SJSA1 (cell line): Measurements from ENCODE around the gene TLR5. TPM values are rescaled to one million over a fixed set of nuclear protein-coding genes. Genes with fewer than 3 reads are reported as not detected.

ENCODE experiments used
- DNase-seq, 2 experiments: peaks; one replicate each; pipeline ENCODE4 v3.0.0-alpha.2; 2015 to 2020; ENCODE audit warnings: low spot score in 2 of 2, low read depth in 1 of 2
- H3K27ac ChIP-seq: fragments of 250-450 bp; sonication (Bioruptor Pico); 2 replicates; pipeline ENCODE4 v1.5.1; 2020; ENCODE audit warnings: mild to moderate bottlenecking, moderate library complexity
- H3K27me3 ChIP-seq: fragments of 250-450 bp; sonication (Bioruptor Pico); replicated peaks from 2 replicates; pipeline ENCODE4 v1.5.1; 2020; ENCODE audit warnings: mild to moderate bottlenecking, moderate library complexity
- H3K36me3 ChIP-seq: fragments of 250-450 bp; sonication (Bioruptor Pico); 2 replicates; pipeline ENCODE4 v1.5.1; 2020; ENCODE audit warnings: mild to moderate bottlenecking
- H3K4me1 ChIP-seq: fragments of 250-450 bp; sonication (Bioruptor Pico); replicated peaks from 2 replicates; pipeline ENCODE4 v1.6.1; 2021; ENCODE audit warnings: mild to moderate bottlenecking
- H3K4me3 ChIP-seq: fragments of 250-450 bp; sonication (Bioruptor Pico); 2 replicates; pipeline ENCODE4 v1.5.1; 2020; ENCODE audit warnings: mild to moderate bottlenecking
- H3K9me3 ChIP-seq: fragments of 250-450 bp; sonication (Bioruptor Pico); replicated peaks from 2 replicates; pipeline ENCODE4 v1.5.1; 2020; ENCODE audit warnings: mild to moderate bottlenecking
- total RNA-seq: library from RNA; depleted of rRNA; stranded (reverse); fragments of >200 nt; shearing (Covaris generic); gene quantifications from 2 replicates; pipeline ENCODE4 v1.2.3, GENCODE V29; 2014

Gene TLR5
- total RNA-seq, 1 experiment from 2014 or later, result 2.4 TPM

DNA sequence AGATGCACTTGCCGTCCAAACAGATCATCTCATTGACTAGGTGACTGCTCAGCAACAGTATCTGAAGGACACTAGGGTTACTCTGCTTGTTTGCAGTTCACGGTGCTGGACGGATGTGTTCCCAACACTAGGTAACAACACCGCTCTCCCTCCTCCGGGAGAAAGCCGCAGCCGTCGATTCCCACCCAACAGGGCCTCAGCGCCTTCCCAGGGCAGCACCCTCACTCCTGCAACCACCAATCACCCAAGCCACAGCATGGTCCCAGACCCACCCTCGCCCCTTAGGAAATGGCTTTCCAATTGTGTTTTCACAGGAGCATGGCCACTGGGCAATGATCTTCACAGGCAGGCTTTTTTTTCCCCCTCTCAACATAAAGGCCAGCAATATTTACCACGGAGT, 779 bp downstream of the TLR5 start:
- no peak for DNase-seq
- H3K27ac ChIP-seq, result no peak overlapping the region
- H3K4me1 ChIP-seq, result peaks cover 41% of the 10 kb centered on the region
- no peaks in the 10 kb centered on the region for H3K9me3 ChIP-seq
- no peaks in the 10 kb centered on the region for H3K36me3 ChIP-seq
- no peaks in the 10 kb centered on the region for H3K27me3 ChIP-seq
- H3K4me3 ChIP-seq, result peak overlapping the region; percentile 64

DNA sequence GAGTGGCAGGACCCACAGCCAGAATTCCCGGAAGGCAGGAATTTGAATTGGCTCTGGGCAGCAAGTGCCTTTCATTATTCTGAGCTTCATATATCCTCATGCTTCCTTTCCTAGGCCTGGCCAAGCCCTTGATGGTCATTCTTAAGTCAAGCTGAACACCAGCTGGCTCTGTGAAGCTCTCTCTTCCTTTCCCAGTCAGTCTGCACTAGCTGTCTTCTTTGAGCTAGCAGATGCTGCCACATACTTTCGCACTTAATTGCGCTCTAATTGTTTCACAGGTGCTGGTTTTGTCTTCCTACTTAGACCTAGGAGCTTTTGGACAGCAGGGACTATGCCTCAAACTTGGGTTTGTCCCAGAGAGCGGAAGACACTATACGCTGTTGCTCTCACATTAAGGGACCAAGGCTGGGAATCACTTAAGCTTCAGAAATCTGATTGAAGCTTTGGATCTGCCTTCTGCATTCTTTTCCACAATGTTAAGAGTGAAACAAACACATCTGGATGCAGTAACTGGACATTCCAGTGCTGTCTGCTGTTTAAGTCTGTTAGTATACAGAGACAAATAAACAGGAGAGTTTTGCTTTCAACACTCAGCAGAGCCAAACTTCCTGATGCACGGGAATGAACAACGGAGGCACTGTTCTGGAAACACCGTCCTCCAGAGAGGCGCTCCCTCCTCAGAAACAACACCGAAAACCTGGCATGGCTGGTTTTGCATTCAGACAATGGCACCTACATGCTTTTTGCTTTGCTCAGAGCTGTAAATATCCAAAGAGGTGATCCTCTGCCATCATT, 2.2 kb downstream of the TLR5 start:
- H3K27ac ChIP-seq, result 0 out of 2 replicates have a peak overlapping the region, but pooled peaks have one; percentile 0
- no peaks in the 10 kb centered on the region for H3K36me3 ChIP-seq
- no peaks in the 10 kb centered on the region for H3K9me3 ChIP-seq
- H3K4me3 ChIP-seq, result no peak overlapping the region
- H3K4me1 ChIP-seq, result peaks cover 41% of the 10 kb centered on the region
- no peaks in the 10 kb centered on the region for H3K27me3 ChIP-seq
- DNase-seq, result peak in 1 of 2 experiments; percentile 63

DNA sequence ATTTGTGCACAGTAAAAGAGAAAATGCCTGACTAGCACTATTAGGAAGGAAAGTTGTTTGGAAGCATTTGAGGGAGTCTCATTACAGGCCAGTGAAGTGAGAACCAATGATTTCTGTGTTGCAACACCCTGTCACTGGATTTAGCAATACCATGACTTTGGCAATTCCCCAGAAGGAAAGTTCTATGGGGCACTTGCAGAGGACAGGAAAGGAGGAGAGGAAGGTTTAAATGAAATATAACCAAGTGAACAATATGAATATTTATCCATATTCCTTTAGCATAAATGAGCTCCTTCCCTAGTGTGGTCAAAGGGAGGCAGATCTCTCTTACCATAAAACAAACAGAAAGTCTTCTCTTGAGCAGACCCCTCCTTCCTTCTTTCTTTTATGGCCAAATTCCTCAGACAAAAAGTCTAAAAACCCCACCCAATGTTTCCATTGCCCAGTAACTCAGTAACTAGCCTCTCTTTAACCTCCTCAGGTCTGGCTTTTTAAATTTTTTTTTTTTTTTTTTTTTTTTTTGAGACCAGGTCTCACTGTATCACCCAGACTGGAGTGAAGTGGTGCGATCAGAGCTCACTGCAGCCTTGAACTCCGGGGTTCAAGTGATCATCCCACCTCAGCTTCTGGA, 5.5 kb downstream of the TLR5 start:
- H3K27me3 ChIP-seq, result no peaks in the 10 kb centered on the region
- no peaks in the 10 kb centered on the region for H3K36me3 ChIP-seq
- H3K4me3 ChIP-seq, result no peak overlapping the region
- no peak overlapping the region for H3K27ac ChIP-seq
- DNase-seq, result no peak
- no peaks in the 10 kb centered on the region for H3K9me3 ChIP-seq
- peaks cover 36% of the 10 kb centered on the region for H3K4me1 ChIP-seq

DNA sequence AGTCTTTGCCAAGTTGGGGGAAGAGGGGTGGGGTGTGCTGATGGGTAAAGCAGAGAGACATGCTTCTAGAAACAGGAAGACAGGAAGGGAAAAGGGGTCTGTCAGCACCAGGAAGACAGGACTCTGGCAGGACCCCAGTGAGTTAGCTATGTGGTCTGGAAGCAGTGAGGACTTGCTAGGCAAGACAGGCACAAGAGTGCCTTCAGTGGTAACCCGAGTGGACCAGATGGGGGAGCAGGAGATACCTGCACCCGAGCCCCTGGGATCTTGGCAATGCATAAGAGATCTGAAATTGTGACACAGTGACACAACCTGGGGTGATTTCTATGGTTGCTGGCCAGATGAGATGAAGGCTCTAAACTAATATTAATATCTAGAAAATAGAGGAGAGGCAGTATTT, 7.0 kb downstream of the TLR5 start:
- no peak overlapping the region for H3K27ac ChIP-seq
- peaks cover 23% of the 10 kb centered on the region for H3K4me1 ChIP-seq
- no peak for DNase-seq
- no peak overlapping the region for H3K4me3 ChIP-seq
- no peaks in the 10 kb centered on the region for H3K36me3 ChIP-seq
- H3K9me3 ChIP-seq, result no peaks in the 10 kb centered on the region
- no peaks in the 10 kb centered on the region for H3K27me3 ChIP-seq

DNA sequence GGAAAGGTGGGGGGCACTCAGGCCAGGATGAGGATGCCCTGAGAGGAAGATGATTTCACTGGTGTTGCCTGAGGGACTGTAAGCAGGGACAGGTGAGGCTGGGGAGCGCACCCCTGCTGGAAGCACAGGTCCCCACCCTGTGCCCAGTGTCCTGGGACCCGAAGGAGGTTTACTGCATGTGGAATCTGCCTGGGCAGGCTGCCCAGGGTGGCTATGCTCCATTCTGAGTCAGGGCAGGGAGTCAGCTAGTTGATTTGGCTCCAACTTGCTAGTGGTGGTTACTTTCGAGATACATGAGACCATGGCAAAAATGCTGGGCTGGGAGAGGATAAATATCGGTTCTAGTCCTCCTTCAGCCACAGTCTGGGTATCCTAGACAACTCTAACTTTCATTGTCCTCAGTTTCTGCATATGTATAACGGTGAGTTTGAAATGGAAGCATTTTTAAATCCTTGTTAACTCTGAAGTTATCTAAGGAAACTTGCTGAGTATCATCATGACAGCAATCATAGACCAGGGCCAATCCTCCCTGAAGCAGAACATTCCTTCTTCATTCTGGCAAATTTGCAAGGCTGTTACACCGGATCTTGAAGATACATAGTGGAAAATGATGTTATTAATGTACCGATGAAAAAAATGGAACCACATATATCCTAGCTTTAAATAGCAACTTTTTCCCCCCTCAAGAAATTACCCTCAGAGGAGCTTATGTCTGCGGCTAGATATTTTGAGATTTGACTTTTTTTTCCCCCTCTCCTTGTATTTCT, 7.7 kb downstream of the TLR5 start:
- Histone ChIP-seq H3K36me3 (no peaks in the 10 kb centered on the region), H3K27ac (no peak overlapping the region), H3K27me3 (no peaks in the 10 kb centered on the region), H3K4me1 (peaks cover 16% of the 10 kb centered on the region), H3K9me3 (no peaks in the 10 kb centered on the region), H3K4me3 (no peak overlapping the region)
- no peak for DNase-seq

DNA sequence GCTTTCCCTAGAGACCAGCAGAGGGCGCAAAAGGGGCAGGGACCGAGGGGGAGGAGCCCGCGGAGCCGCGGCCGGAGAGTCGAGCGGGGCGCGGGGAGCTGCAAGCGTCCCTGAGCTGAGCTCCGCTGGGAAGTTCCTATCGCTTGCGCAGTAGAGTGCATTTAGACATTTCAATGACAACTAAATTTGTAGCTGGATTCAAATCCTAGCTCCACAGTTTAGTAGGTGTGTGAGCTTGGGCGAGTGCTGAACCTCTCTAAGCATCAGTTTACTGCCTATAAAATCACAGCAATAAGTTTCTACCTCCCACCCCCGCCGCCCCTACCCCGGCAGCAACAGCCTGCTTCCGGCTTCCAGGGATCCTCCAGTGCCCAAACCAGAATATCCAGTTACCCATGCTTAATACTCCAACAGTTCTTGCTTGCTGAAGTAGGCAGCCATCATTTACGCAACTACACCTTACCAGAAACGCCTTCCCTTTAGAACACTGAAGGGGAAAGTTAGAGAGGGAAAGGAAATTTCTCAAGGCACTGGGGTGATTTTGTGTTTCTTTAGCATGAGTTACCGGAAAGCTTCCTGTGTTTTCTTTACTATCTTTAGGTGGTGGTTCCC, 9.1 kb downstream of the TLR5 start:
- H3K4me3 ChIP-seq, result no peak overlapping the region
- peak; percentile 71 to 82 for DNase-seq
- H3K27me3 ChIP-seq, result no peaks in the 10 kb centered on the region
- H3K4me1 ChIP-seq, result peaks cover 12% of the 10 kb centered on the region; the same call in 1 of the 2 replicates
- H3K27ac ChIP-seq, result no peak overlapping the region
- H3K9me3 ChIP-seq, result no peaks in the 10 kb centered on the region
- no peaks in the 10 kb centered on the region for H3K36me3 ChIP-seq

DNA sequence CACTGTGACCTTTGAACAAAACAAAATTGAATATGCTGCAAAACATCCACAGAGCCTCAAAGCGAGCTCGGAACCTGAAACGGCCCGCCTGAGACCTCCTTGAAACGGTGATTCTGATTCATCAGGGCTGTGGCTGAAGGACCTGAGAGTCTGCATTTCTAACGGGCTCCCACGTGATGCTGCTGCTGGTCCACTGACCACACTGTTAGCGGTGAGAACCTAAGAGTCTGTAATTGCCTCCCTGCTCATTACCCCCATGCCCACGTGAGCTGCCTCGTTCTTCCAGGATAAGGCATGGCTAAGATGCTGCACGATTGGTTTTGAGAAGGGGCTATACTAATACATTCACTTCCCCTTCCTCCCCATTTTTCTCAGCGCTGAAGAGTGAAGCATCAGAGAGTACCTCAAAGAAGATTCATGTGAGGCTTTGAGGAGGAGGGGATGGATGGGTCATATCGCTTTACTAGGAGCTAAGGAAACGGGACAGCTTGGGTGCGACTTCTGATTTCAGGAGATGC, 9.7 kb downstream of the TLR5 start:
- Histone ChIP-seq H3K27me3 (no peaks in the 10 kb centered on the region), H3K36me3 (no peaks in the 10 kb centered on the region), H3K4me3 (no peak overlapping the region), H3K27ac (no peak overlapping the region), H3K4me1 (peaks cover 12% of the 10 kb centered on the region; the same call in 1 of the 2 replicates), H3K9me3 (no peaks in the 10 kb centered on the region)
- DNase-seq, result no peak

DNA sequence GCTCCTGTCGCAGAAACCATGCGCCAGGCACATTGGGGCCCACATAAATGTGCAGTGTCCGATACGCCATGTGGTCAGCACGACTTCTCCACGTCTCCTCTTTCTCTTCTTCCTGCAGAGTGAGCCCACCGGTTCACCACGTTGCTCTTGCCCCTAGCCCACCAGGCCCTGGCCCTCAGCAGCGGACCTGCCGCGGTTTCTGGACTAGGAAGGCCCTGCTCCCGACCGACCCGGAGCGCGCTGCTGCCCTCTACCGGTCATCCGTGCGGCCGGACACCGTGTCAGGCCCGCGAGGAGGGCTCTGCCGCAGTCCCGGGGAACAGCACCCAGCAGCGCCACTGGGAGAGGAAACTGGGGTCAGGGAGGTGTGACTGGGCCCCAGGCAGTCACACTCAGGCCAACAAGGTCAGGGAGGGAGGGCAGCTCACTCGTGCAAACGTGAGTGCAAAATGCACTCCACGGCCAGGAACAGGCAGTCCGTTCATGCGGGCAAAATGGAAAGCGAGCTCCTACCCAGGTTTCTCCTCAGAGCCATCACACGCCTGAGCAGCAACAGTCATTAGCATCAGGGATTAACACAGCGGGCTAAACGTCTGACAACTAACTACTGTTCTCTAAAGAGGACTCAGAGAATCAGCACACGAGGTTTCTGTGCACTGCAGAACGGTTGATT, 13.7 kb downstream of the TLR5 start:
- DNase-seq, result peak; percentile 31 to 59
- Histone ChIP-seq H3K27ac (no peak overlapping the region), H3K4me1 (peaks cover 4% of the 10 kb centered on the region; the same call in 1 of the 2 replicates), H3K27me3 (no peaks in the 10 kb centered on the region), H3K9me3 (no peaks in the 10 kb centered on the region), H3K36me3 (no peaks in the 10 kb centered on the region), H3K4me3 (no peak overlapping the region)

DNA sequence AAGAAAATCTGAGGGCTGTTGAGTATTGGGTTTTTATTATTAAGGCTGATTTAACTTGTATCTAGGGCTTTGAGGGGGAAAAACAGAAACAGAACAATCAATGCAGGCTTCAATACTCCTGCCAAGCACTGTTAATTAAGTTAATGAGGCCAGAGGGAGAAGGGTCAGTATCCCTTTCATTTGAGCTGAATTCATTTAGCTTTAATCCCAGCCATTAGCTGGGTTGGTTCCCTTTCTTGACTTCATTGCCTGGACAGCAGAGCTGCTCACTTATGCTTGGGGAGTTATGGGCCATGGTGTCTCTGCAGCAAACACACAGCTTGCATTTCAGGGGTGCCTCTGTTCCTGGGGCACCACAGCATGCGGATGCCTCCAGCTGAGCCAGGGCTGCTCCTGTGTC, 16.3 kb downstream of the TLR5 start:
- Histone ChIP-seq H3K9me3 (no peaks in the 10 kb centered on the region), H3K4me1 (no peaks in the 10 kb centered on the region; the same call in none of the 2 replicates), H3K36me3 (no peaks in the 10 kb centered on the region), H3K27me3 (no peaks in the 10 kb centered on the region), H3K27ac (no peak overlapping the region), H3K4me3 (no peak overlapping the region)
- no peak for DNase-seq

DNA sequence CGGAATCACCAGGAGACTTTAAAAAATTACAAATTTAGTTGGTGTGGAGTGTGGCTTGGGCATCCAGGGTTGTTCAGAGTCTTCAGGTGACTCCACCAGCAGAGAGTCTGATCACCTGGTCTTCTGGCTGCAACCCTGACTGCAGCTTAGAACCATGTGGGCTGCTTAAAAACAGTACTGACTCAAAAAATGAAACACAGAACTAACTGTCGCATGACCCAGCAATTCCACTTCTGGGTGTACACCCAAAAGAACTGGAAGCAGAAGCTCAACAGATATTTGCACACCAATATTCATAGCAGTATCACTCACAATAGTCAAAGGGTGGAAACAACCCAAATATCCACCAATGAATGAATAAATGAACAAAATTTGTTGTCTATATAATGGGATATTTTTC, 17.3 kb downstream of the TLR5 start:
- no peak for DNase-seq
- Histone ChIP-seq H3K36me3 (no peaks in the 10 kb centered on the region), H3K27ac (no peak overlapping the region), H3K9me3 (no peaks in the 10 kb centered on the region), H3K4me1 (no peaks in the 10 kb centered on the region; the same call in none of the 2 replicates), H3K4me3 (no peak overlapping the region), H3K27me3 (no peaks in the 10 kb centered on the region)

DNA sequence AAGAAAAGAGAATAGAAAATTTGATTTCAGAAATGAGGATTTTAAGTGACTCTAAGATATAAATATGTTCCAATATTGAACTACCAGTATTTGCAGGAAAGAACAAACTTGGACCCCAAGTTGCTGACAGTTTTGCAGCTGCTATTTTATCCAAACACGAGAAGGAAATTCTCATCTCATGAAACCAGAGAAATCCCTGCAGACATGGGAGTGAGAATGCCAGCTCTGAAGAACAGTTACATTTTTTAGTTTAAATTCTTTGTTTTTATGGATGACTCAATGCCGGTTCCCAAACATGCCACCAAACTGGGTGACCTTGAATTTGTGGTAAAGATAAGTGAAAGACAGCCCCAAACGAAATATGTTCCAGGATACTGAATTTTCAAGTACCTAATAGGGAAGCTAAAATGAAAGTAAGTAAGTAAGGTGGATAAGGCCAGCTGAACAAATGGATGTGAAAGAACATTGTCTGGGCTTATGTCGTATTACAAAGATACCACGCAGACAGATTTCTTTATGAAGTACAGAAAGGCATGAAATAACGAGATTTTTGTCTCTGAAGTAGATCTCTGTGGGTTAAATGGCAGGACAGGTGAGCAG, 19.9 kb downstream of the TLR5 start:
- no peaks in the 10 kb centered on the region for H3K36me3 ChIP-seq
- H3K27me3 ChIP-seq, result no peaks in the 10 kb centered on the region
- H3K4me1 ChIP-seq, result no peaks in the 10 kb centered on the region; the same call in 1 of the 2 replicates
- DNase-seq, result no peak
- no peaks in the 10 kb centered on the region for H3K9me3 ChIP-seq
- H3K27ac ChIP-seq, result no peak overlapping the region
- no peak overlapping the region for H3K4me3 ChIP-seq

DNA sequence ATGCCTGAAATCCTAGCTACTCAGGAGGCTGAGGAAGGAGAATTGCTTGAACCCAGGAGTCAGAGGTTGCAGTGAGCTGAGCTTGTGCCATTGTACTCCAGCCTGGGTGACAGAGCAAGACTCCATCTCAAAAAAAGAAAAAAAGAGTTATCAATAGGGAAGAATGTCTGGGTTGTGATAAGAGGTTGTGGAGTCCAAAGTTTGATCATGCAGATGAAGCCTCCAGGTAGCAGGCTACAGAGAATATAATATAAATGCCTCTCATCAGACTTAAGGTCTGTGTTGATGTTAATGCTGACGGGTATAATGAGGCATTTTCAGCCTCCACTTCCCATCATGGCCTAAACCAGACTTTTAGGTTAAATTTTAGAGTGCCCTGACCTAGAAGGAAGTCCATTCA, 24.6 kb downstream of the TLR5 start:
- no peaks in the 10 kb centered on the region for H3K27me3 ChIP-seq
- no peak overlapping the region for H3K4me3 ChIP-seq
- H3K27ac ChIP-seq, result no peak overlapping the region
- H3K9me3 ChIP-seq, result no peaks in the 10 kb centered on the region
- no peak for DNase-seq
- H3K4me1 ChIP-seq, result no peaks in the 10 kb centered on the region; the same call in 1 of the 2 replicates
- no peaks in the 10 kb centered on the region for H3K36me3 ChIP-seq

DNA sequence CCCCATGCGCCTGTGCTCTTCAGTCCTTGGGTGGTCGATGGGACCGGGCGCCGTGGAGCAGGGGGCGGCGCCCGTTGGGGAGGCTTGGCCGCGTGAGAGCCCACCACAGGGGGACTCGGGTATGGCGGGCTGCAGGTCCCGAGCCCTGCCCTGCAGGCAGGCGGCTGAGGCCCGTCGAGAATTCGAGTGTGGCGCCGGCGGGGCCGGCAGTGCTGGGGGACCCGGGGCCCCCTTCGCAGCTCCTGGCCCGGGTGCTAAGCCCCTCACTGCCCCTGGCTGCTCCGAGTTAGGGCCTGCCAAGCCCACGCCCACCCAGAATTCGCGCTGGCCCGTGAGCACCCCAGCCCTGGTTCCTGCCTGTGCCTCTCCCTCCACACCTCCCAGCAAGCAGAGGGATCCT, 26.1 kb downstream of the TLR5 start:
- Histone ChIP-seq H3K4me1 (no peaks in the 10 kb centered on the region), H3K36me3 (no peaks in the 10 kb centered on the region), H3K9me3 (no peaks in the 10 kb centered on the region), H3K4me3 (no peak overlapping the region), H3K27me3 (no peaks in the 10 kb centered on the region), H3K27ac (no peak overlapping the region)
- no peak for DNase-seq
